Measurements from ENCODE around the gene CLDN15.

DNA sequence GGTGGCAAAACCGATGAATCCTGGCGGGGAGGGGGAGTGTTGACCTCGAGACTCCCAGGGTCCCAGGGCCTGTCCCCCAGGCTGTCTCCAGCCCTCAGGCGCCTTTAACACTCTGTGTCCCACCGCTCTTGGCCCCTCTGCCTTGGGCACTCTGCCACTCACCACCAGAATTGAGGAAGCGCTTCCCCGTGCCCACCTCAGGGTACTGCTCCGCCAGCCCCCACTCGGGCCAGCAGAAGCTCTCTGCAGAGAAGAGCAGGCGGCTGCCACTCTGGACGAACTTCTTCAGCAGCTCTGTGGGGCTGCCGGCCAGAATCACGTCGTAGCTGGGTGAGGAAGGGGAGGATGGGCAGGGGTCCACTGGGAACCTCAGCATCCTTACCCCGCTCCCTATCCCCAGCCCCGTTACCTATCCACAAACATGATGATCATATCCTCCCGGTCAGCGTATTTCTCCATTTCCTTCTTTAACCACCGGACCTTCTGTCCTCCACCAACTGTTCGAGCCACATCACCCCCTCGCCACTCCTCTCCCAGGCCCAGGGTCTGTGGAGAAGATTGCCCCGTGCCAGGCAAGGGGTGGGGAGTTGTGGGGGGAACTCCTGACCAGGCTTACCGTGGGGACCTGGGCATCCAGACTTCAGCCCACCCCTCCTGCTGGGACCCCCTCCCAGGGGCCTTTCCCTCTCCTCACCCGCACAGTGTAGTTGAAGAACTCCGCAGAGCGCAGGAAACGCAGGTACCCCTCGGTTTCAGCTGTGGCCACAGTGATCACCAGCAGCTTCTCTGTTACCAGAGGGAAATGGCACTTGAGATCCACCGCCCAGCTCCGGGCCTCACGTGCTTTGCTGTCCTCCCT lies 21.4 kb downstream of the CLDN15 start:
- TF ChIP-seq, protein P1, sequence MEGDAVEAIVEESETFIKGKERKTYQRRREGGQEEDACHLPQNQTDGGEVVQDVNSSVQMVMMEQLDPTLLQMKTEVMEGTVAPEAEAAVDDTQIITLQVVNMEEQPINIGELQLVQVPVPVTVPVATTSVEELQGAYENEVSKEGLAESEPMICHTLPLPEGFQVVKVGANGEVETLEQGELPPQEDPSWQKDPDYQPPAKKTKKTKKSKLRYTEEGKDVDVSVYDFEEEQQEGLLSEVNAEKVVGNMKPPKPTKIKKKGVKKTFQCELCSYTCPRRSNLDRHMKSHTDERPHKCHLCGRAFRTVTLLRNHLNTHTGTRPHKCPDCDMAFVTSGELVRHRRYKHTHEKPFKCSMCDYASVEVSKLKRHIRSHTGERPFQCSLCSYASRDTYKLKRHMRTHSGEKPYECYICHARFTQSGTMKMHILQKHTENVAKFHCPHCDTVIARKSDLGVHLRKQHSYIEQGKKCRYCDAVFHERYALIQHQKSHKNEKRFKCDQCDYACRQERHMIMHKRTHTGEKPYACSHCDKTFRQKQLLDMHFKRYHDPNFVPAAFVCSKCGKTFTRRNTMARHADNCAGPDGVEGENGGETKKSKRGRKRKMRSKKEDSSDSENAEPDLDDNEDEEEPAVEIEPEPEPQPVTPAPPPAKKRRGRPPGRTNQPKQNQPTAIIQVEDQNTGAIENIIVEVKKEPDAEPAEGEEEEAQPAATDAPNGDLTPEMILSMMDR (IDR thresholded peaks at IDR 0.05) = no peak
- no peak for TF ChIP-seq POLR2A (IDR thresholded peaks at IDR 0.05)

Measured in testis (tissue), 2 donors.